CD8-positive, alpha-beta memory T cell (primary cell): Measurements from ENCODE around the gene PDSS2. TPM values are rescaled to one million over a fixed set of nuclear protein-coding genes. Genes with fewer than 3 reads are reported as not detected.

ENCODE experiments used
- CTCF ChIA-PET: fragments of 350-600 bp; sonication (Branson Sonifier 250); formaldehyde crosslinking; loops from one replicate; lab custom pipeline; 2021; ENCODE audit warnings: antibody characterized with exemption; lab: Charles Lee
- POLR2A ChIA-PET: fragments of 350-600 bp; sonication (Branson Sonifier 250); formaldehyde crosslinking; loops from one replicate; lab custom pipeline; 2021; ENCODE audit warnings: antibody characterized with exemption; lab: Charles Lee
- DNase-seq, 5 donors: peaks; one replicate each; pipeline versions ENCODE4 v3.0.0 to v3.0.0-alpha.2; 2020 to 2022; ENCODE audit warnings: mixed read lengths in 1 of 5
- H3K27ac ChIP-seq: one replicate; pipeline ENCODE4 v1.7.0; 2013; ENCODE audit warnings: low read depth, mild to moderate bottlenecking, low read length, moderate library complexity
- H3K27me3 ChIP-seq: 2 replicates; pipeline ENCODE4 v1.7.0; 2013; ENCODE audit warnings: low read length, mild to moderate bottlenecking; ENCODE audit not compliant: insufficient read depth, poor library complexity, severe bottlenecking
- H3K36me3 ChIP-seq: 2 replicates; pipeline ENCODE4 v1.7.0; 2013; ENCODE audit warnings: mild to moderate bottlenecking, low read length, moderate library complexity; ENCODE audit not compliant: insufficient read depth
- H3K4me1 ChIP-seq: 2 replicates; pipeline ENCODE4 v1.7.0; 2013; ENCODE audit warnings: mild to moderate bottlenecking, low read length, moderate library complexity; ENCODE audit not compliant: insufficient read depth
- H3K4me3 ChIP-seq: 2 replicates; pipeline ENCODE4 v1.7.0; 2013; ENCODE audit warnings: mild to moderate bottlenecking, low read length
- H3K9me3 ChIP-seq: 2 replicates; pipeline ENCODE4 v1.7.0; 2013; ENCODE audit warnings: mild to moderate bottlenecking, low read length
- H3K27ac Mint-ChIP-seq, 8 donors: one replicate each; pipeline ENCODE4 v1.8.0; 2020 to 2021; ENCODE audit warnings: mixed read lengths in 8 of 8, mild to moderate bottlenecking in 6 of 8, inconsistent platforms in 3 of 8, moderate library complexity in 3 of 8
- H3K27me3 Mint-ChIP-seq, 2 donors: one replicate each; pipeline ENCODE4 v1.8.0; 2020 to 2021; ENCODE audit warnings: mixed read lengths in 2 of 2, mild to moderate bottlenecking in 1 of 2, moderate library complexity in 1 of 2
- H3K36me3 Mint-ChIP-seq, 3 donors: one replicate each; pipeline ENCODE4 v1.8.0; 2020 to 2021; ENCODE audit warnings: mixed read lengths in 3 of 3, inconsistent platforms in 1 of 3, mild to moderate bottlenecking in 1 of 3
- H3K4me1 Mint-ChIP-seq, 3 donors: one replicate each; pipeline ENCODE4 v1.8.0; 2020 to 2021; ENCODE audit warnings: mixed read lengths in 3 of 3, inconsistent platforms in 1 of 3, mild to moderate bottlenecking in 1 of 3
- H3K4me3 Mint-ChIP-seq, 7 donors: one replicate each; pipeline ENCODE4 v1.8.0; 2020 to 2021; ENCODE audit warnings: mixed read lengths in 7 of 7, mild to moderate bottlenecking in 6 of 7, moderate library complexity in 4 of 7, inconsistent platforms in 2 of 7
- H3K9me3 Mint-ChIP-seq, 5 donors: one replicate each; pipeline ENCODE4 v1.8.0; 2020 to 2022; ENCODE audit warnings: mixed read lengths in 5 of 5, mild to moderate bottlenecking in 3 of 5, moderate library complexity in 2 of 5, inconsistent platforms in 1 of 5
- polyA plus RNA-seq: library from polyadenylated mRNA; unstranded; fragments of 300-500 nt; fragmentation: Illumina TruSeq; gene quantifications from one replicate; pipeline ENCODE4 v1.2.3, GENCODE V29; 2021
- total RNA-seq, 2 experiments: library from RNA; stranded (reverse); gene quantifications; one replicate each; pipeline ENCODE4 v1.2.3, GENCODE V29; 2021

The PDSS2 gene
- total RNA-seq (10 to 100 TPM; 13.7 to 14.2 TPM), polyA plus RNA-seq (13.4 TPM)

GRCh38 chr6:107459283-107460082 lies at the start of gene PDSS2:
Gene PDSS2, minus strand, starts transcription at chr6:107459564. Its CDS starts 279 bp downstream, at chr6:107459285.
- no peaks in the 10 kb centered on the region for H3K9me3 Mint-ChIP-seq
- H3K27me3 Mint-ChIP-seq = no peaks in the 10 kb centered on the region
- CTCF ChIA-PET = interaction anchor here (1.0 to 2.3 kb wide), 8 partner anchors 9 to 802 kb away, joined by 3 to 7 read pairs (median 4); partner anchors contain the start of gene SNX3

GRCh38 chr6:107506145-107506544 lies 46.8 kb upstream of the PDSS2 start:
- Histone ChIP-seq H3K27ac (no peak overlapping the region), H3K36me3 (no peaks in the 10 kb centered on the region), H3K4me3 (no peak overlapping the region), H3K9me3 (no peaks in the 10 kb centered on the region), H3K4me1 (no peaks in the 10 kb centered on the region), H3K27me3 (no peaks in the 10 kb centered on the region)
- Mint-ChIP-seq H3K9me3 (no peaks in the 10 kb centered on the region), H3K27me3 (peaks cover 7 to 31% of the 10 kb centered on the region in 2 donors), H3K27ac (no peak overlapping the region), H3K4me3 (no peak overlapping the region), H3K36me3 (no peaks in the 10 kb centered on the region), H3K4me1 (no peaks in the 10 kb centered on the region)
- CTCF ChIA-PET = no interaction called here
- no peak for DNase-seq
- POLR2A ChIA-PET = no interaction called here

More at GRCh38 chr6:107459283-107460082, at the start of gene PDSS2:
- peak within 1 kb of the TSS; percentile 74 for H3K27ac ChIP-seq
- Mint-ChIP-seq H3K4me3 (peak within 1 kb of the TSS; percentile 86 to 100 (median 97)), H3K36me3 (peaks cover 0 to 22% (median 6%) of the 10 kb centered on the region in 3 donors), H3K27ac (peak within 1 kb of the TSS; percentile 87 to 99 (median 97)), H3K4me1 (peaks cover 25 to 42% (median 39%) of the 10 kb centered on the region in 3 donors)
- no peaks in the 10 kb centered on the region for H3K9me3 ChIP-seq
- peak; percentile 93 to 98 (median 96) for DNase-seq
- no peaks in the 10 kb centered on the region for H3K36me3 ChIP-seq
- no peaks in the 10 kb centered on the region for H3K27me3 ChIP-seq
- POLR2A ChIA-PET = interaction anchor here (0.6 to 1.6 kb wide), 9 partner anchors 13 to 1099 kb away, joined by 3 to 5 read pairs (median 3); partner anchors contain the start of gene SEC63
- peaks cover 3% of the 10 kb centered on the region for H3K4me1 ChIP-seq
- peak within 1 kb of the TSS; percentile 82 for H3K4me3 ChIP-seq

GRCh38 chr6:107504270-107505026 lies 45.1 kb upstream of the PDSS2 start:
- H3K27ac ChIP-seq = no peak overlapping the region
- H3K4me1 ChIP-seq = no peaks in the 10 kb centered on the region
- Mint-ChIP-seq H3K4me3 (no peak overlapping the region), H3K27me3 (peaks cover 7 to 31% of the 10 kb centered on the region in 2 donors), H3K27ac (no peak overlapping the region), H3K9me3 (no peaks in the 10 kb centered on the region), H3K4me1 (no peaks in the 10 kb centered on the region), H3K36me3 (no peaks in the 10 kb centered on the region)
- DNase-seq = no peak
- CTCF ChIA-PET = no interaction called here
- H3K9me3 ChIP-seq = no peaks in the 10 kb centered on the region
- H3K4me3 ChIP-seq = no peak overlapping the region
- H3K36me3 ChIP-seq = no peaks in the 10 kb centered on the region
- H3K27me3 ChIP-seq = no peaks in the 10 kb centered on the region
- POLR2A ChIA-PET = no interaction called here

- ChIA-PET POLR2A (no interaction called here), CTCF (no interaction called here)
- Histone ChIP-seq H3K4me1 (no peaks in the 10 kb centered on the region), H3K9me3 (no peaks in the 10 kb centered on the region), H3K4me3 (no peak overlapping the region), H3K36me3 (no peaks in the 10 kb centered on the region), H3K27ac (no peak overlapping the region), H3K27me3 (peaks cover 12% of the 10 kb centered on the region)
- H3K36me3 Mint-ChIP-seq = no peaks in the 10 kb centered on the region
- H3K4me1 Mint-ChIP-seq = no peaks in the 10 kb centered on the region
- no peak for DNase-seq
- H3K4me3 Mint-ChIP-seq = no peak overlapping the region
- no peak overlapping the region for H3K27ac Mint-ChIP-seq
- H3K27me3 Mint-ChIP-seq = peaks cover 0 to 11% of the 10 kb centered on the region in 2 donors
- H3K9me3 Mint-ChIP-seq = no peaks in the 10 kb centered on the region
Observed at GRCh38 chr6:107496892-107497684, 37.7 kb upstream of the PDSS2 start.

- Histone ChIP-seq H3K9me3 (no peaks in the 10 kb centered on the region), H3K4me1 (peaks cover 5% of the 10 kb centered on the region), H3K27me3 (peaks cover 23% of the 10 kb centered on the region), H3K27ac (no peak overlapping the region), H3K36me3 (no peaks in the 10 kb centered on the region), H3K4me3 (no peak overlapping the region)
- Mint-ChIP-seq H3K9me3 (no peaks in the 10 kb centered on the region), H3K27ac (no peak overlapping the region), H3K4me3 (no peak overlapping the region), H3K27me3 (peaks cover 0 to 4% of the 10 kb centered on the region in 2 donors), H3K4me1 (peaks cover 0 to 8% (median 6%) of the 10 kb centered on the region in 3 donors), H3K36me3 (no peaks in the 10 kb centered on the region)
- CTCF ChIA-PET = no interaction called here
- no peak for DNase-seq
- POLR2A ChIA-PET = no interaction called here
Observed at GRCh38 chr6:107495971-107496370, 36.6 kb upstream of the PDSS2 start.

GRCh38 chr6:107495196-107495643 lies 35.9 kb upstream of the PDSS2 start:
- Mint-ChIP-seq H3K27me3 (peaks cover 0 to 11% of the 10 kb centered on the region in 2 donors), H3K4me1 (peaks cover 3 to 15% (median 11%) of the 10 kb centered on the region in 3 donors), H3K9me3 (no peaks in the 10 kb centered on the region), H3K27ac (no peak overlapping the region), H3K36me3 (no peaks in the 10 kb centered on the region), H3K4me3 (no peak overlapping the region)
- CTCF ChIA-PET = no interaction called here
- no peak for DNase-seq
- Histone ChIP-seq H3K27ac (no peak overlapping the region), H3K4me1 (peaks cover 10% of the 10 kb centered on the region), H3K4me3 (no peak overlapping the region), H3K9me3 (no peaks in the 10 kb centered on the region), H3K36me3 (no peaks in the 10 kb centered on the region), H3K27me3 (peaks cover 30% of the 10 kb centered on the region)
- POLR2A ChIA-PET = no interaction called here

- peaks cover 0 to 5% (median 0%) of the 10 kb centered on the region in 3 donors for H3K36me3 Mint-ChIP-seq
- H3K27ac ChIP-seq = no peak overlapping the region
Observed at GRCh38 chr6:107493158-107494057, 34.0 kb upstream of the PDSS2 start.

More at GRCh38 chr6:107493158-107494057, 34.0 kb upstream of the PDSS2 start:
- ChIA-PET POLR2A (no interaction called here), CTCF (interaction anchor here (1.2 kb wide), 1 partner anchor 34 kb away, joined by 3 read pairs; the partner anchor contains the start of gene PDSS2)
- H3K4me3 ChIP-seq = no peak overlapping the region
- H3K27me3 Mint-ChIP-seq = peaks cover 3 to 20% of the 10 kb centered on the region in 2 donors
- no peaks in the 10 kb centered on the region for H3K36me3 ChIP-seq
- peaks cover 10 to 25% (median 18%) of the 10 kb centered on the region in 3 donors for H3K4me1 Mint-ChIP-seq
- DNase-seq = no peak
- H3K9me3 ChIP-seq = no peaks in the 10 kb centered on the region
- H3K27ac Mint-ChIP-seq = no peak overlapping the region
- H3K4me3 Mint-ChIP-seq = no peak overlapping the region
- peaks cover 19% of the 10 kb centered on the region for H3K4me1 ChIP-seq
- H3K9me3 Mint-ChIP-seq = peaks cover 0 to 2% (median 0%) of the 10 kb centered on the region in 5 donors
- peaks cover 40% of the 10 kb centered on the region for H3K27me3 ChIP-seq
